GM23248 (cell line): ENCODE measurements around the gene NFX1. TPM values are rescaled to one million over a fixed set of nuclear protein-coding genes. Genes with fewer than 3 reads are reported as not detected.
"Not testable (repeated sequence)": the region's sequence is repeated elsewhere in the genome, so short reads cannot be mapped to it uniquely, and the experiment has no call there.

Experiments used
- DNase-seq: peaks from one replicate; pipeline ENCODE4 v3.0.0-alpha.2; 2015
- H2AFZ ChIP-seq: fragments of 200-600 bp; sonication (generic); 2 replicates; pipeline ENCODE4 v1.6.1; 2016; ENCODE audit warnings: antibody characterized with exemption
- H3F3A ChIP-seq: fragments of 200-600 bp; sonication (generic); 2 replicates; pipeline ENCODE4 v1.6.1; 2016; ENCODE audit warnings: mild to moderate bottlenecking, antibody characterized with exemption, mixed run types; ENCODE audit not compliant: insufficient read depth
- H3K27ac ChIP-seq: fragments of 200-600 bp; sonication (generic); 2 replicates; pipeline ENCODE4 v1.5.1; 2016; ENCODE audit warnings: mild to moderate bottlenecking
- H3K27me3 ChIP-seq: fragments of 200-600 bp; sonication (generic); replicated peaks from 2 replicates; pipeline ENCODE4 v1.6.1; 2016; ENCODE audit warnings: mild to moderate bottlenecking; ENCODE audit not compliant: insufficient read depth
- H3K36me3 ChIP-seq: fragments of 200-600 bp; sonication (generic); 2 replicates; pipeline ENCODE4 v1.6.1; 2016; ENCODE audit warnings: low read depth, mild to moderate bottlenecking
- H3K4me1 ChIP-seq: fragments of 200-600 bp; sonication (generic); 2 replicates; pipeline ENCODE4 v1.6.1; 2016; ENCODE audit warnings: mild to moderate bottlenecking; ENCODE audit not compliant: insufficient read depth
- H3K4me2 ChIP-seq: fragments of 200-600 bp; sonication (generic); one replicate; pipeline ENCODE4 v1.6.1; 2016; ENCODE audit warnings: mild to moderate bottlenecking; ENCODE audit not compliant: unreplicated experiment
- H3K4me3 ChIP-seq: fragments of 200-600 bp; sonication (generic); 2 replicates; pipeline ENCODE4 v1.5.1; 2016; ENCODE audit warnings: mild to moderate bottlenecking
- H3K79me2 ChIP-seq: fragments of 200-600 bp; sonication (generic); 2 replicates; pipeline ENCODE4 v1.6.1; 2016; ENCODE audit warnings: mild to moderate bottlenecking; ENCODE audit not compliant: insufficient read depth
- H3K9ac ChIP-seq: fragments of 200-600 bp; sonication (generic); 2 replicates; pipeline ENCODE4 v1.6.1; 2016; ENCODE audit warnings: mild to moderate bottlenecking
- H3K9me2 ChIP-seq: fragments of 200-600 bp; sonication (generic); 2 replicates; pipeline ENCODE4 v1.6.1; 2016; ENCODE audit warnings: mixed run types, mild to moderate bottlenecking, moderate library complexity; ENCODE audit not compliant: insufficient read depth
- H3K9me3 ChIP-seq: fragments of 200-600 bp; sonication (generic); one replicate; pipeline ENCODE4 v1.6.1; 2017; ENCODE audit warnings: low read depth
- H4K20me1 ChIP-seq: fragments of 200-600 bp; sonication (generic); 2 replicates; pipeline ENCODE4 v1.6.0; 2016; ENCODE audit not compliant: insufficient read depth
- EZH2 ChIP-seq: fragments of 200-600 bp; sonication (generic); IDR thresholded peaks from 2 replicates; pipeline ENCODE4 v1.6.1; 2018; ENCODE audit warnings: antibody characterized with exemption, mild to moderate bottlenecking; ENCODE audit not compliant: insufficient read depth, poor library complexity, severe bottlenecking
- EZH2phosphoT487 ChIP-seq: fragments of 200-600 bp; sonication (generic); IDR thresholded peaks from 2 replicates; pipeline ENCODE4 v1.6.1; 2018; ENCODE audit warnings: antibody characterized with exemption, moderate library complexity, mild to moderate bottlenecking, low read depth; ENCODE audit not compliant: insufficient read depth
- WGBS, 2 experiments: methylation state at CpG; one replicate each; pipeline ENCODE4 v1.1.6; 2015 to 2017; ENCODE audit warnings: low lambda C conversion rate in 2 of 2, low coverage in 1 of 2; ENCODE audit errors: missing lambda C conversion rate in 2 of 2; 5-methylcytosine and 5-hydroxymethylcytosine counted together
- in situ Hi-C: fragments of 300-500 bp; cut with MboI; formaldehyde crosslinking; loops from 2 replicates; pipeline ENCODE4 v1.15.0; 2020
- polyA plus RNA-seq: library from polyadenylated mRNA; unstranded; fragments of >200 nt; fragmentation: Nextera tagmentation; extraction: Ambion mirVana; gene quantifications from 2 replicates; pipeline ENCODE4 v1.2.1, GENCODE V29; 2016
- total RNA-seq: library from RNA; depleted of rRNA; stranded (reverse); fragments of >200 nt; shearing (Covaris generic); gene quantifications from 2 replicates; pipeline ENCODE4 v1.2.3, GENCODE V29; 2014

NFX1 gene
- total and polyA plus RNA-seq, 2 experiments from 2014 or later: 23.8 to 28.1 TPM

- Histone ChIP-seq H3K36me3 (peaks cover 90% of the 10 kb centered on the region), H3K27ac (no peak overlapping the region), H3K79me2 (peaks cover 35% of the 10 kb centered on the region), H3K4me1 (no peaks in the 10 kb centered on the region), H3K4me3 (no peak overlapping the region), H3K9me2 (no peaks in the 10 kb centered on the region), H3F3A (peaks cover 16% of the 10 kb centered on the region; the same call in 1 of the 2 replicates), H3K9ac (no peak overlapping the region), H3K9me3 (no peaks in the 10 kb centered on the region), H3K27me3 (no peaks in the 10 kb centered on the region), H4K20me1 (no peaks in the 10 kb centered on the region), H2AFZ (no peak overlapping the region), H3K4me2 (no peak overlapping the region)
- in situ Hi-C loops: no loop called here
- 92 to 95% methylated on average over 1 of the region's 1 CpG for WGBS, 2 experiments
- no peak for DNase-seq
- no peak for TF ChIP-seq EZH2
- no peak for TF ChIP-seq EZH2phosphoT487
Observed at GRCh38 chr9:33309903-33310302, 19.6 kb downstream of the NFX1 start.

DNA sequence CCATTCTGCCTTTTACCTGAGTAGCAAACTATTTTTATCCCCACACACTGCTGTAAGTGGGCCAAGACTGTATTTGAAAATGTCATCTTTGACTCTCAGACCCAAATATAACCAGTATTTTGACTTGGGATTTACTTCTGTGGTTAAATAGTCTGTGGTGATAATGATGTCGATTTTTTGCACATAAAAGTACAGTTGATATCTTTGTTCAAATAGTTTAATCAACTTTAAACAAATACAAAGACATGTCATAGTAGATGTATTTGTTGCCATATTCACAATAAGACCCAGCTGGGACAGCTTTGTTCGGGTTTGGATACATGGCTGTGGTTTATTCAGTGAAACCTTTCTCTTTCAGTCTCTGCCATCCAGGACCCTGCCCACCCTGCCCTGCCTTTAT is 20.4 kb downstream of the NFX1 start:
- H3F3A ChIP-seq: peaks cover 24% of the 10 kb centered on the region; the same call in 1 of the 2 replicates
- H3K36me3 ChIP-seq: peaks cover 84% of the 10 kb centered on the region
- WGBS, 2 experiments: 68 to 72% methylated on average over 2 of the region's 2 CpGs
- H2AFZ ChIP-seq: no peak overlapping the region
- H3K27me3 ChIP-seq: no peaks in the 10 kb centered on the region
- no peak overlapping the region for H3K4me2 ChIP-seq
- H3K4me1 ChIP-seq: no peaks in the 10 kb centered on the region
- peaks cover 27% of the 10 kb centered on the region; the same call in 1 of the 2 replicates for H3K79me2 ChIP-seq
- H3K4me3 ChIP-seq: no peak overlapping the region
- no peaks in the 10 kb centered on the region for H3K9me2 ChIP-seq
- in situ Hi-C loops: no loop called here
- H3K9ac ChIP-seq: no peak overlapping the region
- no peaks in the 10 kb centered on the region for H3K9me3 ChIP-seq
- DNase-seq: no peak
- no peak for TF ChIP-seq EZH2phosphoT487
- no peak for TF ChIP-seq EZH2
- no peaks in the 10 kb centered on the region for H4K20me1 ChIP-seq
- no peak overlapping the region for H3K27ac ChIP-seq

DNA sequence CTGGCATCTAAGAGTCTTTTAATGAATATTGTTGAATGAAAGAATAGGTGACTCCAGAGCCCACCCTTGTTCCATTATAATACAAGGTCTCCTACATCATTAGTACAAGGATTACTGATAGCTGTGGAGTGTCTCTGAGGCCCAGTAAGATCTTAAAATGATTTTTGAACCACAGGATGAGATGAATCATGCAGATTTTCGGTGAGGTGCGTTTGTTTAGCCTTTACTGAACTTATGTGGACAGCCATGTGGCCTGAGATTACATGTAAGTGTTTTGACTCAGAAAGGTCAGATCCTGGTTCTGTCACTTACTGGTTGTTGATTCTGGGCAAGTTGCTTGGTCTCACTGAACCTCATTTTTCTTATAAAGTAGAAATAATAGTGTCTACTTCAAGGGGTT is 21.6 kb downstream of the NFX1 start:
- peaks cover 87% of the 10 kb centered on the region for H3K36me3 ChIP-seq
- no peak overlapping the region for H3K9ac ChIP-seq
- H2AFZ ChIP-seq: no peak overlapping the region
- H4K20me1 ChIP-seq: no peaks in the 10 kb centered on the region
- H3K4me3 ChIP-seq: no peak overlapping the region
- TF ChIP-seq EZH2 (no peak), EZH2phosphoT487 (no peak)
- H3K9me3 ChIP-seq: no peaks in the 10 kb centered on the region
- peaks cover 34% of the 10 kb centered on the region; the same call in 1 of the 2 replicates for H3F3A ChIP-seq
- H3K27ac ChIP-seq: no peak overlapping the region
- 66 to 79% methylated on average over 2 of the region's 2 CpGs for WGBS, 2 experiments
- in situ Hi-C loops: no loop called here
- H3K9me2 ChIP-seq: no peaks in the 10 kb centered on the region
- no peak overlapping the region for H3K4me2 ChIP-seq
- H3K4me1 ChIP-seq: no peaks in the 10 kb centered on the region
- H3K27me3 ChIP-seq: no peaks in the 10 kb centered on the region
- peaks cover 18% of the 10 kb centered on the region; the same call in 1 of the 2 replicates for H3K79me2 ChIP-seq
- DNase-seq: peak; percentile 3

GRCh38 chr9:33315371-33315770 is 25.1 kb downstream of the NFX1 start:
- in situ Hi-C loops: no loop called here
- Histone ChIP-seq H3K9me3 (no peaks in the 10 kb centered on the region), H3K79me2 (no peaks in the 10 kb centered on the region; the same call in 1 of the 2 replicates), H3K4me3 (no peak overlapping the region), H3F3A (peaks cover 63% of the 10 kb centered on the region), H3K4me2 (no peak overlapping the region), H3K36me3 (peaks cover 75% of the 10 kb centered on the region), H3K9ac (no peak overlapping the region), H3K27me3 (no peaks in the 10 kb centered on the region), H2AFZ (no peak overlapping the region), H3K9me2 (no peaks in the 10 kb centered on the region), H3K27ac (no peak overlapping the region), H4K20me1 (no peaks in the 10 kb centered on the region), H3K4me1 (peaks cover 11% of the 10 kb centered on the region)
- TF ChIP-seq EZH2phosphoT487: no peak
- no peak for TF ChIP-seq EZH2
- no peak for DNase-seq
- WGBS, 2 experiments: 77 to 81% methylated on average over 5 of the region's 5 CpGs

- peaks cover 28% of the 10 kb centered on the region for H3K4me1 ChIP-seq
- H3K4me2 ChIP-seq, H3K27me3 ChIP-seq, H3K79me2 ChIP-seq, H3K9me2 ChIP-seq, H3K27ac ChIP-seq, H3K4me3 ChIP-seq, DNase-seq, H2AFZ ChIP-seq, H3K9ac ChIP-seq, H4K20me1 ChIP-seq, in situ Hi-C loops, H3K9me3 ChIP-seq: not testable (repeated sequence)
- WGBS, 2 experiments: 98 to 99% methylated on average over 3 of the region's 3 CpGs
- peaks cover 57% of the 10 kb centered on the region for H3K36me3 ChIP-seq
- peaks cover 76% of the 10 kb centered on the region for H3F3A ChIP-seq
Observed at GRCh38 chr9:33317136-33317535, 26.8 kb downstream of the NFX1 start.
